Bronchial epithelial cell (primary cell): ENCODE results near the gene ZNF423. TPM values are rescaled to one million over a fixed set of nuclear protein-coding genes. Genes with fewer than 3 reads are reported as not detected.

Source experiments
- DNase-seq: peaks from one replicate; pipeline ENCODE4 v3.0.0-alpha.2; 2010; ENCODE audit warnings: low read depth
- FAIRE-seq: peaks from 2 replicates; lab custom pipeline; 2011; peaks lifted over from hg19 to GRCh38; lab: Jason Lieb, UNC
- H3K27me3 ChIP-seq: 2 replicates; pipeline ENCODE4 v1.5.1; 2011; ENCODE audit warnings: low read length; ENCODE audit not compliant: control insufficient read depth, insufficient read depth
- H3K36me3 ChIP-seq: 2 replicates; pipeline ENCODE4 v1.5.1; 2011; ENCODE audit warnings: low read length; ENCODE audit not compliant: control insufficient read depth, insufficient read depth
- H3K4me3 ChIP-seq: 2 replicates; pipeline ENCODE4 v1.5.1; 2011; ENCODE audit warnings: mild to moderate bottlenecking, low read depth, low read length, control low read depth
- CTCF ChIP-seq: IDR thresholded peaks from 2 replicates; pipeline ENCODE4 v1.5.1; 2011; ENCODE audit warnings: mild to moderate bottlenecking, moderate library complexity, low read length, control low read depth, inconsistent platforms; ENCODE audit not compliant: insufficient read depth, severe bottlenecking
- total RNA-seq: library from RNA; depleted of rRNA; stranded (reverse); fragments of >200 nt; gene quantifications from 2 replicates; pipeline ENCODE4 v1.2.1, GENCODE V29; 2014

Gene ZNF423
- total RNA-seq, 1 donor from 2014 or later, result under 0.01 TPM

- FAIRE-seq, result no peak
- Histone ChIP-seq H3K36me3 (no peaks in the 10 kb centered on the region), H3K27me3 (no peaks in the 10 kb centered on the region), H3K4me3 (no peak overlapping the region)
- no peak for DNase-seq
- no peak for TF ChIP-seq CTCF
These were observed 211.8 kb downstream of the ZNF423 start for GRCh38 chr16:49644145-49644463.

- no peaks in the 10 kb centered on the region for H3K27me3 ChIP-seq
- TF ChIP-seq CTCF, result no peak
- H3K36me3 ChIP-seq, result no peaks in the 10 kb centered on the region
- no peak for FAIRE-seq
- H3K4me3 ChIP-seq, result no peak overlapping the region
- DNase-seq, result no peak
These were observed 212.3 kb downstream of the ZNF423 start for GRCh38 chr16:49643429-49644144.

DNA sequence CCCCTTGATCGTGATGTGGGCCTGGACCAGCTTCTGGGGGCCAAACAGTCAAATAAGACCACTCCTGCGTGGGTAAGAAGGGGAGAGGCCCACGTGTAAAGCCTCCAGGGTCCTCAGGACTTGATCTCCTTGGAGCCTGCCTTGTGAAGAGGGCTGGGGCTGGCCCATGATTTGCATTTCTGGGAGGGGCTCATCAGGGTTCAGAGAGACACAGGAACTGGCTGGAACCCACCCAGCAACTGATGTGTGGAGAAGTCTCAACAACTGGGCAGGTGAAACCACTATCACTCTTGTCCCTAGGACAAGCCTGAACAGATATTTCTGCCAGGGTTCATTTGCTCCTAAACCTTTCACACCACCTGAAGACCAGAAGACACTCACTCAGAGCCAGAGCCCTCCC lies 214.7 kb downstream of the ZNF423 start:
- FAIRE-seq, result no peak

DNA sequence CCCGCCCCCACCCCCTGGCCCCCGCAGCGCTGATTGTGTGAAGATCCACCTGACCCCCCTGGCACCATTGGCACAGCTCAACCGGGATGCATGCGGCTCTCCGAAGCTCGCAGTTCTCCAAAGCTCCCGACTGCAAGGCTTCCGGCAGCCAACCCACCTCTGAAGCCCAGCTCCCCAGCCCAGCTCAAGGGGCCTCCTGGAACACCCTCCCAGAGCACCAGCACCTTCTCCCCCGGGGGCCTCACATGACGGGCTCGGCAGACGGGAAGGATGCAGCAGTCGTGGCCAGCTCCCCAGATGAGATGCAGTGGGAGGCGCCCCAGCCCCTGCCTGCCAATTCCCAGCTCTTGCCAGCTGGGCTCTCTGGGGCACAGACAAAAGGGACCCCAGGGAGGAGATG lies 215.3 kb downstream of the ZNF423 start:
- Histone ChIP-seq H3K27me3 (no peaks in the 10 kb centered on the region), H3K36me3 (no peaks in the 10 kb centered on the region), H3K4me3 (no peak overlapping the region)
- DNase-seq (no peak), FAIRE-seq (no peak)
- TF ChIP-seq CTCF, result no peak

More for the DNA sequence above, 214.7 kb downstream of the ZNF423 start:
- DNase-seq, result no peak
- no peak for TF ChIP-seq CTCF
- no peaks in the 10 kb centered on the region for H3K36me3 ChIP-seq
- H3K27me3 ChIP-seq, result no peaks in the 10 kb centered on the region
- H3K4me3 ChIP-seq, result no peak overlapping the region

DNA sequence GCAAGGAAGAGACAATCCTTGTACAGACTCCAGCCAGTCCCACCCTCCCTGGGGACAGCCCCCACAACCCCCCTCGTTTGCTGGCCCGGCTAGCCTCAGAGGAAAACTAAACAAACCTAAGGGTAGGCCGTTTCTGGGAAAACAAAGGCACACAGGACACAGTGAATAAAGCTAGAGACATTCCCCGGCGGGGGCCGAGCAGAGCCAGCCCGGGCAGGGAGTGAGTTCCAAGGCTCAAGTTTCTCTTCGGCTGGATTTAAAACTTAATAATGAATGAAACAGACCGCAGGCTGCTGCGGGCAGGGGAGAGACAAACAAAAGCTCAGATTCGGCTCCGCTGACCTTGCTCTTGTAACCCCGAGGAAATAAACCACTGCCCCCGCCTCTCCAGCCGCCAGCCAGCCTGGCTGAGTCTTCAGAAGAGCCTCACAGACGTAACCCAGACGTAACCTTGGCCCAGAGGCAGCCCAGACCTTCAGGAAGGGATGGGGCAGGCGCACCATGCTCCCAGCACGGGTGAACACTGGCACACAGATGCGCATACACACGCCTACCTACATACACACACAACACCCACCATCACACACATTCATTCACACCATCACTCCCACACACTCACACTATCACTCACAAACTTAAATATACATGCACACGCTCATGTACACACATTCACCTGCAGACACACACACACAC lies 216.0 kb downstream of the ZNF423 start:
- no peaks in the 10 kb centered on the region for H3K27me3 ChIP-seq

More for the DNA sequence above, 216.0 kb downstream of the ZNF423 start:
- H3K36me3 ChIP-seq, result no peaks in the 10 kb centered on the region
- no peak overlapping the region for H3K4me3 ChIP-seq
- FAIRE-seq, result no peak
- DNase-seq, result no peak
- no peak for TF ChIP-seq CTCF
